GM19023 (cell line): ENCODE measurements around the gene EFNB1.
A peak's percentile ranks its signal among the peaks of the same experiment; 100 is the strongest.

Experiments used
- ATAC-seq: cut with Tn5 transposase; IDR thresholded peaks from one replicate; pipeline ENCODE4 v1.9.1; 2021; ENCODE audit warnings: mild to moderate bottlenecking, moderate library complexity; ENCODE audit not compliant: unreplicated experiment

Gene EFNB1

GRCh38 chrX:68827256-68827655, 1.6 kb upstream of the EFNB1 start:
- ATAC-seq: no peak

GRCh38 chrX:68827848-68828624, 785 bp upstream of the EFNB1 start:
- ATAC-seq: peak; percentile 28

- ATAC-seq: no peak
These were observed 979 bp downstream of the EFNB1 start for GRCh38 chrX:68829582-68830418.

- no peak for ATAC-seq
These were observed 1.9 kb downstream of the EFNB1 start for GRCh38 chrX:68830419-68831404.

GRCh38 chrX:68831405-68832100, 2.7 kb downstream of the EFNB1 start:
- no peak for ATAC-seq

GRCh38 chrX:68832101-68832416, 3.2 kb downstream of the EFNB1 start:
- no peak for ATAC-seq

- no peak for ATAC-seq
These were observed 4.0 kb downstream of the EFNB1 start for GRCh38 chrX:68832516-68833447.

- no peak for ATAC-seq
These were observed 4.6 kb downstream of the EFNB1 start for GRCh38 chrX:68833448-68833805.

- ATAC-seq: no peak
These were observed 5.1 kb downstream of the EFNB1 start for GRCh38 chrX:68833855-68834331.

- ATAC-seq: no peak
These were observed 5.7 kb downstream of the EFNB1 start for GRCh38 chrX:68834371-68835103.

- no peak for ATAC-seq
These were observed 6.3 kb downstream of the EFNB1 start for GRCh38 chrX:68835104-68835442.

GRCh38 chrX:68835468-68835867, 6.6 kb downstream of the EFNB1 start:
- no peak for ATAC-seq

GRCh38 chrX:68837119-68837518, 8.3 kb downstream of the EFNB1 start:
- ATAC-seq: no peak

GRCh38 chrX:68838571-68838910, 9.7 kb downstream of the EFNB1 start:
- no peak for ATAC-seq

GRCh38 chrX:68839771-68840170, 10.9 kb downstream of the EFNB1 start:
- ATAC-seq: no peak

GRCh38 chrX:68840256-68840655, 11.4 kb downstream of the EFNB1 start:
- no peak for ATAC-seq

- no peak for ATAC-seq
These were observed 12.6 kb downstream of the EFNB1 start for GRCh38 chrX:68841251-68842049.

- no peak for ATAC-seq
These were observed 13.5 kb downstream of the EFNB1 start for GRCh38 chrX:68842351-68842750.
